ENCODE measurements around the gene GSS. TPM values are rescaled to one million over a fixed set of nuclear protein-coding genes. Genes with fewer than 3 reads are reported as not detected.

GSS gene
- total and polyA plus RNA-seq, 11 donors, result 17.8 to 38.7 (median 27.6) TPM

DNA sequence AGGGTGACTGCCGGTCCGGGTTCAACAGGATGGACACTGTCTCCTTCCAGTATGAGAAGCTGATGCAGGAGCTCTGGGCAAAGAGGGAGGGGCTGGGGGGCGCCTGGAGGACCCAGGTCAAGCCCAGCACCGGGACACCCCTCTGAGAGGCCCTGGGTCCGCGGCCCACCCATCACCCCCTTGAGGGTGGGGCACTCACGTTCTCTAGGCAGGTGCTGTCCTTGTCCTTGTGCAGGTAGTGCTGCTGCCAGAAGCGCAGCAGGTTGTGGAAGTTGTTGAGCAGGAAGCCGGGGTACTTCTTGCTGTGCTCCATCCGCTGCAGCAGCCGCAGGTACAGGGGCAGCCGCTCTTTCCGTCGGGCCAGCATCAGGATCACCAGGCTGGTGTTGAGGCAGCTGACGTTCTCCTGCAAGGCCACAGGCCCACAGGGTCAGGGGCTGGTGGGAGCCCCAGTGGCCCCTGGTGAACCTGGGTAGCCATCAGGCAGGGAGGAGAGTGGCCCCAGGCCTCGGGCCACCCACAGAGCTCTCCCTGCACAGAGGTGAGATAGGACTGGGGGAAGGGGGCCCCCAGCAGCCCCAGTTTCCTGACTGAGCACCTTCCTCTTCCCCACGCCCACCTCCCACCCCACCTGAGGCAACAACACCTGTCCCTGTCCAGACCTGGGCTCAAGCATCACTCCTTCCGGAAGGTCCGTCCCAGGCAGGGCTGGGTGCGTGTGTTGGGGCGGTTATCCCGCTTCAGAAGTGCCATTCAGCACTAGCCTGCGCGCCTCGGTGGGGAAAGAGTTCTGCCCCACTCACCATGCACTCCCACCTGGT is 47.8 kb upstream of the GSS start:
- H3K9me3 ChIP-seq, result no peaks in the 10 kb centered on the region
- no peak overlapping the region for H3K4me3 ChIP-seq
- intact Hi-C loops (cut with DNase I), result no loop called here
- H3K27ac ChIP-seq, result peak overlapping the region in 7 of 12 donors; percentile 24 to 61 (median 34)
- no peaks in the 10 kb centered on the region for H3K27me3 ChIP-seq
- H3K36me3 ChIP-seq, result peaks cover 0 to 100% (median 99%) of the 10 kb centered on the region in 9 donors
- peak in 3 of 4 donors; percentile 5 to 11 (median 5) for ATAC-seq
- H3K4me1 ChIP-seq, result peaks cover 0 to 17% (median 0%) of the 10 kb centered on the region in 12 donors
- TF ChIP-seq, protein P1, sequence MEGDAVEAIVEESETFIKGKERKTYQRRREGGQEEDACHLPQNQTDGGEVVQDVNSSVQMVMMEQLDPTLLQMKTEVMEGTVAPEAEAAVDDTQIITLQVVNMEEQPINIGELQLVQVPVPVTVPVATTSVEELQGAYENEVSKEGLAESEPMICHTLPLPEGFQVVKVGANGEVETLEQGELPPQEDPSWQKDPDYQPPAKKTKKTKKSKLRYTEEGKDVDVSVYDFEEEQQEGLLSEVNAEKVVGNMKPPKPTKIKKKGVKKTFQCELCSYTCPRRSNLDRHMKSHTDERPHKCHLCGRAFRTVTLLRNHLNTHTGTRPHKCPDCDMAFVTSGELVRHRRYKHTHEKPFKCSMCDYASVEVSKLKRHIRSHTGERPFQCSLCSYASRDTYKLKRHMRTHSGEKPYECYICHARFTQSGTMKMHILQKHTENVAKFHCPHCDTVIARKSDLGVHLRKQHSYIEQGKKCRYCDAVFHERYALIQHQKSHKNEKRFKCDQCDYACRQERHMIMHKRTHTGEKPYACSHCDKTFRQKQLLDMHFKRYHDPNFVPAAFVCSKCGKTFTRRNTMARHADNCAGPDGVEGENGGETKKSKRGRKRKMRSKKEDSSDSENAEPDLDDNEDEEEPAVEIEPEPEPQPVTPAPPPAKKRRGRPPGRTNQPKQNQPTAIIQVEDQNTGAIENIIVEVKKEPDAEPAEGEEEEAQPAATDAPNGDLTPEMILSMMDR (IDR thresholded peaks at IDR 0.05), result no peak
- TF ChIP-seq POLR2A (IDR thresholded peaks at IDR 0.05), result peak in 1 of 2 donors; percentile 0
- DNase-seq, result peak in 3 of 5 donors; percentile 30 to 58 (median 31)
- 77 to 83% (median 81%) methylated on average over 16 to 25 of the region's 25 CpGs for WGBS, 4 donors

DNA sequence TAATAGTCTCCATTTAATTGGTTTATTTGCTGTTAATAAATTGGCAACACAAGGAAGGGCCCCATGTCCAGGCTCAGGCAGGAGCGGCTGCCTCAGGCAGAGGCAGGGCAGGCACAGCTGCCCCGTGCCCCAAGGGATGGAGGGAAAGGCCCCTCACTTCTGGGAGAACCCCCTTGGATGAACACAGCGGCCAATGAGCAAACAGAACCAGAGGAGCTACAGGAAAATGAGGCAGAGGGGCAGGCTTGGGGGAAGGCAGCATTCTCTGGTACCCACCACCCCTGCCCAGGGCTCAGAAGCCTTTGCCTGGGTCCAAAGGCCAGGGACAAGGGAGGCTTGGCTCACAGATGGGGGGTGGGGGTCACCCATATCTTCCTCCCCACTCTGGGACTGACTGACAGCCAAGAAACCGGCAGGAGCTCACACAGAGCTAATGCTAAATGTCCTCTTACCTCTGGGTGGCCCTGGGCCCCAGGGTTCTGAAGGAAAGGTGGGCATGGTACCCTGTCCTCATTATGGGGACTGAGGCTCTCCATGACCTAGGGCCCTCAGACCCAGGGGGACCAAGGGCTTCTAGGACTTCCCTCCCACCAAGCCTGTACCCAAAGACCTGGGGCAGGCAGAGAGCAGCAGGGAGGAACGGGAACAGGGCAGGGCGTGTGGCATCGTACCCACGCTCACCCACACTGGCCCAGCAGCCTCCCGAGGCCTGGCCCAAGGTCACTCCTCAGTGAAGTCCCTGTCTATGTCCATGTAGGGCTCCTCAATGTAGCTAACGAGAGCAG is 47.0 kb upstream of the GSS start:
- Histone ChIP-seq H3K9me3 (no peaks in the 10 kb centered on the region), H3K4me3 (no peak overlapping the region), H3K27me3 (no peaks in the 10 kb centered on the region), H3K4me1 (peaks cover 0 to 17% (median under 1%) of the 10 kb centered on the region in 12 donors), H3K36me3 (peaks cover 0 to 100% (median 99%) of the 10 kb centered on the region in 9 donors), H3K27ac (peak overlapping the region in 7 of 12 donors; percentile 24 to 61 (median 34))
- peak in 2 of 5 donors; percentile 14 to 60 for DNase-seq
- intact Hi-C loops (cut with DNase I), result no loop called here
- WGBS, 4 donors, result 61 to 74% (median 65%) methylated on average over 5 to 10 of the region's 10 CpGs
- peak in 3 of 4 donors; percentile 12 to 33 (median 25) for ATAC-seq
- TF ChIP-seq, protein P1 (IDR thresholded peaks at IDR 0.05), result no peak
- peak in 1 of 2 donors; percentile 8 for TF ChIP-seq POLR2A (IDR thresholded peaks at IDR 0.05)

DNA sequence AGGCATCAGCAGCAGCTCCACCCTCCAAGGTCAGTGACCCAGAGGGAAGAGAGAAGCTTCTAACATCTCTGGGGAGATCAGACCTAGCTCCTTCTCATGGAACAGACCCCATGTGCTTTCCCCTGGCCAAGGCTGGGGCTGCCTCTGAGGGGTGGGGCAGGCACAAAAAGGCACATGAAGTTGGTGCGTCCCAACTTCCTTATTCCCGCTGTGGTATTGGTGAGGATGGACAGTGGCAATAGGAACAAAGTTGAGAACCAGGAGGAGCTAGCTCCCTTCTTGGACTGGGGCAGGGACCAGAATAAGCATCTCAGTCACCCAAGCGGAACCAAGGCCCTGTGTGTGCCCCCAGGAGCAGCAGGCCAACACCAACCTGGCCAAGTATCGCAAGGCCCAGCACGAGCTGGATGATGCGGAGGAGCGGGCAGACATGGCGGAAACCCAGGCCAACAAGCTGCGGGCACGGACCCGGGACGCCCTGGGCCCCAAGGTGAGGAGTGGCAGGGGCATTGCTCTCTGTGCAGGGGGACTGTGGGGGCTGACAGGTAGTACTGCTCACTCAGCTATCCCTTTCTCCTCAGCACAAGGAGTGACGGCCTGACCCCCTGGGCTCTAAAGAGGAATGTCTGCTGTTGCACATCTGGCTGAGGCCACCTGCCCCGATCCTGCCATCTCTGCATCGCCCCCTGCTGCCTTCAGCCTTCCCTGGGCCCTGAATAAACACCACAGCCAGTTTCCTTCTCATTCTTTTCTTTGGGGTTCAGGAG is 46.2 kb upstream of the GSS start:
- 75 to 81% (median 77%) methylated on average over 15 of the region's 15 CpGs for WGBS, 4 donors
- ATAC-seq (peak in 1 of 4 donors; percentile 0), DNase-seq (peak in 2 of 5 donors; percentile 27 to 53)
- TF ChIP-seq, protein P1 (IDR thresholded peaks at IDR 0.05), result peak in 2 of 12 donors; percentile 14 to 26
- TF ChIP-seq POLR2A (IDR thresholded peaks at IDR 0.05), result no peak
- intact Hi-C loops (cut with DNase I), result no loop called here
- H3K27ac ChIP-seq, result peak overlapping the region in 1 of 12 donors; percentile 61
- no peaks in the 10 kb centered on the region for H3K27me3 ChIP-seq
- no peak overlapping the region for H3K4me3 ChIP-seq
- peaks cover 0 to 17% (median 0%) of the 10 kb centered on the region in 12 donors for H3K4me1 ChIP-seq
- H3K36me3 ChIP-seq, result peaks cover 0 to 100% (median 100%) of the 10 kb centered on the region in 9 donors
- H3K9me3 ChIP-seq, result no peaks in the 10 kb centered on the region

Measured in heart left ventricle (tissue), 16 donors.